ENCODE measurements around the gene NDUFS2. TPM values are rescaled to one million over a fixed set of nuclear protein-coding genes. Genes with fewer than 3 reads are reported as not detected.
A peak's percentile ranks its signal among the peaks of the same experiment; 100 is the strongest.

Gene NDUFS2
- total and polyA plus RNA-seq, 9 of the 15 experiments (the other 6 are each of a cell fraction or from before 2014, with no cell fraction given), result 70.0 to 176 (median 141) TPM

DNA sequence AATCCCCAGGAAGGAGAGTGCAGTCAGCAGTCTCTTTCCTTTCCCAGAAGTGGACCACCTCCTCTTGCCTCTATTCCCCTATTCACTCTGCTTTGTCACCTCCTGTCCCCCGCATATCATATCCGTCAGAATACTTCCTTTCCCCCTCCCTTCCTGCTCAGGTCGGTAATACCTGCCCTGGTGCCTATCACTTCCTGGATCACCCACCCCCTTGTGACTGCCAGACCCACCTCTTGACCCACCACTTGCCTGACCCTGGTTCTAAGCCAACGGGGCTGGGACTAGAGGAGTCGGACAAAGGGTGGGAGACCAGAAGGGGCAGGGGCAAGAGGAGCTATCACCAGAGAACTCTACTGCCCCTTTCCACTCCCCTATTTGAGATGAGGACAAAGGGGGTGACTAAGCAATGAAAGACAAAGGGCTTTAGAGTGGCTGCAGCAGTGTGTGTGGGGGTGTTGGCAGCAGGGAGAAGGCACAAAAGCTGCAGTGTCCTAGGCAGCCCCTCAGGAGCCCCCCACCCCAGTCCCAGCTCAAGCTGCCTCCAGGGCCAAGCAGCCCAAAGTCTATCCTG is 1.7 kb upstream of the NDUFS2 start (continued):
- TF ChIP-seq, protein P1, sequence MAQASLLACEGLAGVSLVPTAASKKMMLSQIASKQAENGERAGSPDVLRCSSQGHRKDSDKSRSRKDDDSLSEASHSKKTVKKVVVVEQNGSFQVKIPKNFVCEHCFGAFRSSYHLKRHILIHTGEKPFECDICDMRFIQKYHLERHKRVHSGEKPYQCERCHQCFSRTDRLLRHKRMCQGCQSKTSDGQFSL (CRISPR knock-in tag; IDR thresholded peaks at IDR 0.05), result peak; percentile 75; the same call in 1 of the 2 replicates
- TF ChIP-seq, protein P1 (tag; IDR thresholded peaks at IDR 0.05), result no peak
- TF ChIP-seq COPS2 (conservative IDR thresholded peaks at IDR 0.05), result no peak
- TF ChIP-seq, protein P2, sequence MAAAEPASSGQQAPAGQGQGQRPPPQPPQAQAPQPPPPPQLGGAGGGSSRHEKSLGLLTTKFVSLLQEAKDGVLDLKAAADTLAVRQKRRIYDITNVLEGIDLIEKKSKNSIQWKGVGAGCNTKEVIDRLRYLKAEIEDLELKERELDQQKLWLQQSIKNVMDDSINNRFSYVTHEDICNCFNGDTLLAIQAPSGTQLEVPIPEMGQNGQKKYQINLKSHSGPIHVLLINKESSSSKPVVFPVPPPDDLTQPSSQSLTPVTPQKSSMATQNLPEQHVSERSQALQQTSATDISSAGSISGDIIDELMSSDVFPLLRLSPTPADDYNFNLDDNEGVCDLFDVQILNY (CRISPR knock-in tag; IDR thresholded peaks at IDR 0.05), result no peak
- TF ChIP-seq ZNF212 (CRISPR knock-in tag; IDR thresholded peaks at IDR 0.05), result no peak
- TF ChIP-seq MBD2 (IDR thresholded peaks at IDR 0.05; ENCODE audit: borderline replicate concordance, low read depth), result no peak
- TF ChIP-seq TAF15 (IDR thresholded peaks at IDR 0.05; ENCODE audit: low read depth, low read length), result no peak
- TF ChIP-seq FOXK1 (CRISPR knock-in tag; IDR thresholded peaks at IDR 0.05; ENCODE audit: borderline replicate concordance), result no peak
- peak; percentile 64 for TF ChIP-seq ETV1 (tag; conservative IDR thresholded peaks at IDR 0.05; ENCODE audit: low read depth)
- TF ChIP-seq, protein P3, sequence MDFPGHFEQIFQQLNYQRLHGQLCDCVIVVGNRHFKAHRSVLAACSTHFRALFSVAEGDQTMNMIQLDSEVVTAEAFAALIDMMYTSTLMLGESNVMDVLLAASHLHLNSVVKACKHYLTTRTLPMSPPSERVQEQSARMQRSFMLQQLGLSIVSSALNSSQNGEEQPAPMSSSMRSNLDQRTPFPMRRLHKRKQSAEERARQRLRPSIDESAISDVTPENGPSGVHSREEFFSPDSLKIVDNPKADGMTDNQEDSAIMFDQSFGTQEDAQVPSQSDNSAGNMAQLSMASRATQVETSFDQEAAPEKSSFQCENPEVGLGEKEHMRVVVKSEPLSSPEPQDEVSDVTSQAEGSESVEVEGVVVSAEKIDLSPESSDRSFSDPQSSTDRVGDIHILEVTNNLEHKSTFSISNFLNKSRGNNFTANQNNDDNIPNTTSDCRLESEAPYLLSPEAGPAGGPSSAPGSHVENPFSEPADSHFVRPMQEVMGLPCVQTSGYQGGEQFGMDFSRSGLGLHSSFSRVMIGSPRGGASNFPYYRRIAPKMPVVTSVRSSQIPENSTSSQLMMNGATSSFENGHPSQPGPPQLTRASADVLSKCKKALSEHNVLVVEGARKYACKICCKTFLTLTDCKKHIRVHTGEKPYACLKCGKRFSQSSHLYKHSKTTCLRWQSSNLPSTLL (IDR thresholded peaks at IDR 0.05), result no peak
- no peak for TF ChIP-seq SIX5 (IDR thresholded peaks at IDR 0.05; ENCODE audit: borderline replicate concordance in 1 of 2, insufficient read depth in 1 of 2, low read depth in 1 of 2, low read length in 2 of 2)
- no peak for TF ChIP-seq SRSF3 (IDR thresholded peaks at IDR 0.05; ENCODE audit: insufficient read depth, low read length)
- no peak for TF ChIP-seq SNIP1 (IDR thresholded peaks at IDR 0.05; ENCODE audit: low read depth)
- TF ChIP-seq, protein P4, sequence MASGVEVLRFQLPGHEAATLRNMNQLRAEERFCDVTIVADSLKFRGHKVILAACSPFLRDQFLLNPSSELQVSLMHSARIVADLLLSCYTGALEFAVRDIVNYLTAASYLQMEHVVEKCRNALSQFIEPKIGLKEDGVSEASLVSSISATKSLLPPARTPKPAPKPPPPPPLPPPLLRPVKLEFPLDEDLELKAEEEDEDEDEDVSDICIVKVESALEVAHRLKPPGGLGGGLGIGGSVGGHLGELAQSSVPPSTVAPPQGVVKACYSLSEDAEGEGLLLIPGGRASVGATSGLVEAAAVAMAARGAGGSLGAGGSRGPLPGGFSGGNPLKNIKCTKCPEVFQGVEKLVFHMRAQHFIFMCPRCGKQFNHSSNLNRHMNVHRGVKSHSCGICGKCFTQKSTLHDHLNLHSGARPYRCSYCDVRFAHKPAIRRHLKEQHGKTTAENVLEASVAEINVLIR (CRISPR knock-in tag; IDR thresholded peaks at IDR 0.05), result no peak
- TF ChIP-seq MYC (IDR thresholded peaks at IDR 0.05; ENCODE audit: low read depth, low read length), result 0 out of 2 replicates have a peak, but pooled peaks have one; percentile 17
- TF ChIP-seq MYC (CRISPR knock-in tag; IDR thresholded peaks at IDR 0.05; ENCODE audit: borderline replicate concordance, low read depth), result no peak
- TF ChIP-seq TCF3 (CRISPR knock-in tag; IDR thresholded peaks at IDR 0.05), result no peak
- TF ChIP-seq, protein P5, sequence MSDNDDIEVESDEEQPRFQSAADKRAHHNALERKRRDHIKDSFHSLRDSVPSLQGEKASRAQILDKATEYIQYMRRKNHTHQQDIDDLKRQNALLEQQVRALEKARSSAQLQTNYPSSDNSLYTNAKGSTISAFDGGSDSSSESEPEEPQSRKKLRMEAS (CRISPR knock-in tag; IDR thresholded peaks at IDR 0.05), result no peak
- TF ChIP-seq ZNF644 (tag; IDR thresholded peaks at IDR 0.05; ENCODE audit: low read depth), result no peak
- TF ChIP-seq SAFB2 (IDR thresholded peaks at IDR 0.05; ENCODE audit: borderline replicate concordance, low read depth, low read length, severe bottlenecking), result no peak
